GM18870 (cell line): ENCODE measurements around the gene ARID1B.

Experiments used
- ATAC-seq: cut with Tn5 transposase; IDR thresholded peaks from one replicate; pipeline ENCODE4 v1.9.1; 2021; ENCODE audit warnings: moderate library complexity; ENCODE audit not compliant: unreplicated experiment

The ARID1B gene

GRCh38 chr6:157117431-157118095 is 340.4 kb downstream of the ARID1B start:
- no peak for ATAC-seq

GRCh38 chr6:157119502-157120027 is 342.4 kb downstream of the ARID1B start:
- ATAC-seq = no peak

GRCh38 chr6:157120534-157121232 is 343.5 kb downstream of the ARID1B start:
- no peak for ATAC-seq

GRCh38 chr6:157121897-157122296 is 344.7 kb downstream of the ARID1B start:
- ATAC-seq = no peak

- ATAC-seq = no peak
Observed at GRCh38 chr6:157123234-157123633, 346.1 kb downstream of the ARID1B start.

GRCh38 chr6:157124485-157125254 is 347.5 kb downstream of the ARID1B start:
- no peak for ATAC-seq

- ATAC-seq = no peak
Observed at GRCh38 chr6:157125531-157125930, 348.4 kb downstream of the ARID1B start.

- ATAC-seq = no peak
Observed at GRCh38 chr6:157126183-157127098, 349.3 kb downstream of the ARID1B start.

- no peak for ATAC-seq
Observed at GRCh38 chr6:157128235-157128775, 351.1 kb downstream of the ARID1B start.

- no peak for ATAC-seq
Observed at GRCh38 chr6:157131250-157131649, 354.1 kb downstream of the ARID1B start.

GRCh38 chr6:157133856-157134255 is 356.7 kb downstream of the ARID1B start:
- no peak for ATAC-seq

- no peak for ATAC-seq
Observed at GRCh38 chr6:157134402-157135047, 357.3 kb downstream of the ARID1B start.

GRCh38 chr6:157135691-157136090 is 358.5 kb downstream of the ARID1B start:
- ATAC-seq = no peak

GRCh38 chr6:157137501-157137900 is 360.3 kb downstream of the ARID1B start:
- no peak for ATAC-seq

GRCh38 chr6:157139054-157139708 is 362.0 kb downstream of the ARID1B start:
- no peak for ATAC-seq

- ATAC-seq = no peak
Observed at GRCh38 chr6:157143171-157143889, 366.2 kb downstream of the ARID1B start.

GRCh38 chr6:157143890-157144798 is 367.0 kb downstream of the ARID1B start:
- ATAC-seq = no peak
